ENCODE measurements around the gene SLC25A3. TPM values are rescaled to one million over a fixed set of nuclear protein-coding genes. Genes with fewer than 3 reads are reported as not detected.
A peak's percentile ranks its signal among the peaks of the same experiment; 100 is the strongest.
"Not testable (repeated sequence)": the region's sequence is repeated elsewhere in the genome, so short reads cannot be mapped to it uniquely, and the experiment has no call there.

The SLC25A3 gene
- total RNA-seq: 671 and 903 TPM in 2 replicates

GRCh38 chr12:98593351-98594049 is at the start of gene SLC25A3:
Gene SLC25A3, plus strand, starts transcription at chr12:98593686. Its CDS starts 293 bp downstream, at chr12:98593979.
- TF ChIP-seq CTCF (conservative IDR thresholded peaks at IDR 0.05; ENCODE audit: low read depth, low read length): no peak
- peak within 1 kb of the TSS; percentile 98 for H3K4me3 ChIP-seq (ENCODE audit: low read depth, low read length)
- peak; percentile 63 for DNase-seq (ENCODE audit: low read depth)

- H3K4me3 ChIP-seq (ENCODE audit: low read depth, low read length): no peak overlapping the region
- TF ChIP-seq CTCF (conservative IDR thresholded peaks at IDR 0.05; ENCODE audit: low read depth, low read length): no peak
- no peak for DNase-seq (ENCODE audit: low read depth)
Observed at GRCh38 chr12:98543701-98544100, 49.8 kb upstream of the SLC25A3 start.

- no peak for TF ChIP-seq CTCF (conservative IDR thresholded peaks at IDR 0.05; ENCODE audit: low read depth, low read length)
- DNase-seq (ENCODE audit: low read depth): no peak
- no peak overlapping the region for H3K4me3 ChIP-seq (ENCODE audit: low read depth, low read length)
Observed at GRCh38 chr12:98544751-98545150, 48.7 kb upstream of the SLC25A3 start.

GRCh38 chr12:98549371-98550110 is 43.9 kb upstream of the SLC25A3 start:
- no peak for DNase-seq (ENCODE audit: low read depth)
- H3K4me3 ChIP-seq (ENCODE audit: low read depth, low read length): no peak overlapping the region
- no peak for TF ChIP-seq CTCF (conservative IDR thresholded peaks at IDR 0.05; ENCODE audit: low read depth, low read length)

GRCh38 chr12:98551787-98552186 is 41.7 kb upstream of the SLC25A3 start:
- H3K4me3 ChIP-seq (ENCODE audit: low read depth, low read length): no peak overlapping the region
- no peak for TF ChIP-seq CTCF (conservative IDR thresholded peaks at IDR 0.05; ENCODE audit: low read depth, low read length)
- no peak for DNase-seq (ENCODE audit: low read depth)

- not testable (repeated sequence) for DNase-seq (ENCODE audit: low read depth); H3K4me3 ChIP-seq (ENCODE audit: low read depth, low read length)
Observed at GRCh38 chr12:98558097-98558496, 35.4 kb upstream of the SLC25A3 start.

- H3K4me3 ChIP-seq (ENCODE audit: low read depth, low read length): no peak overlapping the region
- DNase-seq (ENCODE audit: low read depth): no peak
- no peak for TF ChIP-seq CTCF (conservative IDR thresholded peaks at IDR 0.05; ENCODE audit: low read depth, low read length)
Observed at GRCh38 chr12:98559666-98560065, 33.8 kb upstream of the SLC25A3 start.
